IMR-90 (cell line): ENCODE data around the gene SLC6A6. TPM values are rescaled to one million over a fixed set of nuclear protein-coding genes. Genes with fewer than 3 reads are reported as not detected.

ENCODE experiments used
- ATAC-seq: fragments of 200-7000 bp; cut with Tn5 transposase; 2 replicates; pipeline ENCODE4 v1.9.1; 2020; ENCODE audit warnings: low read depth, mild to moderate bottlenecking, moderate library complexity
- BruUV-seq: library from RNA; stranded (reverse); fragments of 400-500 nt; replicated peaks from 2 replicates; lab custom pipeline; 2021; lab: Mats Ljungman, UMichigan
- CTCF ChIA-PET: fragments of 300-600 bp; formaldehyde crosslinking; extraction: SDS; loops from one replicate; lab custom pipeline; 2021; ENCODE audit warnings: antibody characterized with exemption; lab: Yijun Ruan, JAX
- POLR2A ChIA-PET: fragments of 300-600 bp; sonication (Branson Sonifier 250); formaldehyde crosslinking; loops from one replicate; lab custom pipeline; 2022; ENCODE audit warnings: antibody characterized with exemption; ENCODE audit not compliant: unreplicated experiment; lab: Charles Lee
- DNase-seq: peaks from one replicate; pipeline ENCODE4 v3.0.0; 2013
- H2AFZ ChIP-seq: replicated peaks from 2 replicates; pipeline ENCODE3; 2013; ENCODE audit warnings: low read length, mild to moderate bottlenecking; ENCODE audit not compliant: poor library complexity
- H2AK5ac ChIP-seq: 2 replicates; pipeline ENCODE4 v1.6.1; 2013; ENCODE audit warnings: low read depth, low read length, inconsistent platforms
- H2AK9ac ChIP-seq: replicated peaks from 2 replicates; pipeline ENCODE3; 2013; ENCODE audit warnings: mild to moderate bottlenecking, low read depth, low read length, moderate library complexity; ENCODE audit not compliant: poor library complexity
- H2BK120ac ChIP-seq: 2 replicates; pipeline ENCODE4 v1.6.1; 2013; ENCODE audit warnings: low read depth, low read length, inconsistent platforms
- H2BK15ac ChIP-seq: 3 replicates; pipeline ENCODE4 v1.6.1; 2013; ENCODE audit warnings: low read depth, low read length, inconsistent platforms
- H2BK20ac ChIP-seq: 2 replicates; pipeline ENCODE4 v1.6.1; 2013; ENCODE audit warnings: low read depth, mild to moderate bottlenecking, inconsistent platforms, low read length, moderate library complexity
- H2BK5ac ChIP-seq: 2 replicates; pipeline ENCODE4 v1.6.1; 2013; ENCODE audit warnings: mild to moderate bottlenecking, low read depth, low read length, inconsistent platforms; ENCODE audit not compliant: poor library complexity, severe bottlenecking
- H3K14ac ChIP-seq: replicated peaks from 2 replicates; pipeline ENCODE4 v1.6.1; 2013; ENCODE audit warnings: low read depth, low read length, inconsistent platforms
- H3K18ac ChIP-seq: 2 replicates; pipeline ENCODE4 v1.6.1; 2013; ENCODE audit warnings: low read depth, low read length, control low read depth
- H3K23ac ChIP-seq: 2 replicates; pipeline ENCODE4 v1.6.1; 2013; ENCODE audit warnings: low read depth, low read length, inconsistent platforms
- H3K27ac ChIP-seq: 2 replicates; pipeline ENCODE4 v1.5.1; 2013; ENCODE audit warnings: mild to moderate bottlenecking, control low read depth, low read length; ENCODE audit not compliant: insufficient read depth
- H3K27me3 ChIP-seq: 2 replicates; pipeline ENCODE4 v1.6.1; 2013; ENCODE audit warnings: low read length; ENCODE audit not compliant: control insufficient read depth, insufficient read depth
- H3K36me3 ChIP-seq: 2 replicates; pipeline ENCODE4 v1.6.1; 2013; ENCODE audit warnings: low read length, mixed read lengths; ENCODE audit not compliant: control insufficient read depth, insufficient read depth
- H3K4ac ChIP-seq: 2 replicates; pipeline ENCODE4 v1.6.1; 2013; ENCODE audit warnings: low read depth, low read length, inconsistent platforms
- H3K4me1 ChIP-seq: 2 replicates; pipeline ENCODE4 v1.6.1; 2013; ENCODE audit warnings: low read length, mixed read lengths; ENCODE audit not compliant: control insufficient read depth, insufficient read depth
- H3K4me2 ChIP-seq: 2 replicates; pipeline ENCODE4 v1.6.1; 2013; ENCODE audit warnings: low read depth, mild to moderate bottlenecking, control low read depth, low read length, moderate library complexity
- H3K4me3 ChIP-seq: 2 replicates; pipeline ENCODE4 v1.5.1; 2013; ENCODE audit warnings: low read depth, mild to moderate bottlenecking, control low read depth, low read length, moderate library complexity; ENCODE audit not compliant: insufficient read depth
- H3K56ac ChIP-seq: 2 replicates; pipeline ENCODE4 v1.6.1; 2013; ENCODE audit warnings: low read length, inconsistent platforms; ENCODE audit not compliant: insufficient read depth; ENCODE audit errors: extremely low read depth
- H3K79me1 ChIP-seq, 2 experiments: 2 replicates each; pipeline ENCODE4 v1.6.1; 2013; ENCODE audit warnings: low read length in 2 of 2, inconsistent platforms in 1 of 2, low read depth in 1 of 2
- H3K9ac ChIP-seq: 2 replicates; pipeline ENCODE4 v1.6.1; 2013; ENCODE audit warnings: low read depth, low read length, control low read depth
- H3K9me1 ChIP-seq: 2 replicates; pipeline ENCODE4 v1.6.1; 2013; ENCODE audit warnings: low read length, inconsistent platforms; ENCODE audit not compliant: insufficient read depth
- H3K9me3 ChIP-seq: 2 replicates; pipeline ENCODE4 v1.6.1; 2013; ENCODE audit warnings: low read length; ENCODE audit not compliant: control insufficient read depth, insufficient read depth
- H4K20me1 ChIP-seq: 2 replicates; pipeline ENCODE4 v1.6.1; 2013; ENCODE audit warnings: low read length, inconsistent platforms; ENCODE audit not compliant: insufficient read depth
- H4K5ac ChIP-seq: 2 replicates; pipeline ENCODE4 v1.6.1; 2013; ENCODE audit warnings: mild to moderate bottlenecking, low read depth, low read length, control low read depth
- H4K8ac ChIP-seq, 2 experiments: 2 replicates each; pipeline ENCODE4 v1.6.1; 2013; ENCODE audit warnings: low read depth in 2 of 2, low read length in 2 of 2, control low read depth in 1 of 2, inconsistent platforms in 1 of 2
- H4K91ac ChIP-seq: 2 replicates; pipeline ENCODE4 v1.6.1; 2013; ENCODE audit warnings: low read depth, low read length, inconsistent platforms; ENCODE audit not compliant: insufficient read depth
- CEBPB ChIP-seq: IDR thresholded peaks from 2 replicates; pipeline ENCODE4 v1.6.1; 2012; ENCODE audit warnings: low read depth, low read length, improper control_type of control experiment
- FOS ChIP-seq: fragments of 150-350 bp; IDR thresholded peaks from 2 replicates; pipeline ENCODE4 v1.6.1; 2016; ENCODE audit warnings: low read depth, low read length
- MXI1 ChIP-seq: IDR thresholded peaks from 2 replicates; pipeline ENCODE4 v1.6.1; 2012; ENCODE audit warnings: low read depth, mild to moderate bottlenecking, low read length, moderate library complexity, borderline replicate concordance
- SMC3 ChIP-seq: fragments of 150-350 bp; IDR thresholded peaks from 2 replicates; pipeline ENCODE4 v1.6.1; 2016; ENCODE audit warnings: low read depth, mild to moderate bottlenecking, antibody characterized with exemption, low read length, moderate library complexity
- WGBS, 2 experiments: methylation state at CpG; one replicate each; pipeline versions ENCODE4 v1.1.5 to v1.1.7; 2013; ENCODE audit warnings: missing lambda C conversion rate in 2 of 2; ENCODE audit not compliant: insufficient read length in 1 of 2; ENCODE audit errors: extremely low coverage in 2 of 2; 5-methylcytosine and 5-hydroxymethylcytosine counted together
- dilution Hi-C: fragments of 300-500 bp; cut with HindIII; formaldehyde crosslinking; loops from one replicate; pipeline ENCODE4 v1.14.3; 2018; ENCODE audit warnings: low sequenced_read_pairs; ENCODE audit not compliant: unreplicated experiment
- in situ Hi-C: fragments of 300-500 bp; cut with MboI; formaldehyde crosslinking; loops from 3 replicates; pipeline ENCODE4 v1.14.3; 2019; ENCODE audit warnings: low sequenced_read_pairs, inconsistent platforms, mixed read lengths
- intact Hi-C: fragments of 100-400 bp; cut with micrococcal nuclease; formaldehyde crosslinking; loops from 2 replicates; pipeline ENCODE4 v1.10.0; 2022
- polyA plus RNA-seq, 3 experiments: library from polyadenylated mRNA; depleted of rRNA; stranded (reverse); fragments of >200 nt; gene quantifications; 2 replicates each; pipeline ENCODE4 v1.2.3, GENCODE V29; 2012; ENCODE audit warnings: low replicate concordance in 1 of 3
- total RNA-seq: library from RNA; depleted of rRNA; stranded (reverse); fragments of >200 nt; gene quantifications from 2 replicates; pipeline ENCODE4 v1.2.3, GENCODE V29; 2012
- TF ChIP-seq, protein P1 (sequence below): fragments of 150-350 bp; IDR thresholded peaks from 2 replicates; pipeline ENCODE4 v1.6.1; 2017; ENCODE audit warnings: mild to moderate bottlenecking, antibody characterized with exemption, low read length, low read depth

The SLC6A6 gene
- total and polyA plus RNA-seq, 2 of the 4 experiments (the other 2 are of a cell fraction): 29.9 to 39.4 TPM

DNA sequence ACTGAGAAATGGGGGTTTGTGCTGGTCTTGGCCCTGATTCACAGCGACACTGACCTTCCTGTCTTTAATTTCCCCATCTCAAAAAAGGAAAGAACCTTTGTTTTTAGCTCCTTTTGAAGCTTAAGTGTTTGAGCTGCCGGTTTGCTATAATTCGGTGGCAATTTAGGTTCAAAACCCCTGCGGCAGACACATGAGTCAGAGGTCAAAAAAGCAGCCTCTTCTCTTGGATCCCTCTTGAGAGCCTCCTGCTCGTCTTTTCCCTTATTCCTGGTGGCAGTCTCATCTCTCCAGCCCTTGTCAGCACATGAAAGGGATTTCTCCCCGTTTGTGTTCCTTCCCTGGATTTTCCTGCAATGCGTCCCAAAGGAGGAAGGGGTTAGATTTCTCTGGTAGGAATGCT lies 73.2 kb downstream of the SLC6A6 start:
- DNase-seq: no peak
- H3K27ac ChIP-seq: no peak overlapping the region
- H2BK120ac ChIP-seq: no peak overlapping the region
- peaks cover 30% of the 10 kb centered on the region for H3K9me1 ChIP-seq
- BruUV-seq: no TSS peak
- intact Hi-C loops (no loop called here), dilution Hi-C loops (no loop called here), in situ Hi-C loops (no loop called here)
- peaks cover 0 to 11% of the 10 kb centered on the region in 2 experiments; a peak in 1 of 4 replicates for H3K79me1 ChIP-seq
- no peaks in the 10 kb centered on the region for H3K27me3 ChIP-seq
- H2BK15ac ChIP-seq: no peak overlapping the region
- H3K4me3 ChIP-seq: no peak overlapping the region
- H2BK5ac ChIP-seq: no peak overlapping the region
- ATAC-seq: no peak
- H4K5ac ChIP-seq: no peak overlapping the region
- H4K8ac ChIP-seq: no peak overlapping the region
- ChIA-PET CTCF (no interaction called here), POLR2A (interaction anchor here (0.6 kb wide), 1 partner anchor 350 kb away, joined by 4 read pairs; no protein-coding TSS in a partner anchor)
- no peak overlapping the region for H2BK20ac ChIP-seq
- 71% methylated on average over 3 of the region's 7 CpGs; no CpG with 5 or more reads in 1 of the 2 experiments for WGBS, 2 experiments
- no peak overlapping the region for H2AK5ac ChIP-seq
- H3K14ac ChIP-seq: no peak overlapping the region
- TF ChIP-seq CEBPB (no peak), MXI1 (no peak), SMC3 (no peak), FOS (no peak)
- TF ChIP-seq, protein P1, sequence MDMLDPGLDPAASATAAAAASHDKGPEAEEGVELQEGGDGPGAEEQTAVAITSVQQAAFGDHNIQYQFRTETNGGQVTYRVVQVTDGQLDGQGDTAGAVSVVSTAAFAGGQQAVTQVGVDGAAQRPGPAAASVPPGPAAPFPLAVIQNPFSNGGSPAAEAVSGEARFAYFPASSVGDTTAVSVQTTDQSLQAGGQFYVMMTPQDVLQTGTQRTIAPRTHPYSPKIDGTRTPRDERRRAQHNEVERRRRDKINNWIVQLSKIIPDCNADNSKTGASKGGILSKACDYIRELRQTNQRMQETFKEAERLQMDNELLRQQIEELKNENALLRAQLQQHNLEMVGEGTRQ: no peak
- H2AK9ac ChIP-seq: no peak overlapping the region
- H3K9me3 ChIP-seq: no peaks in the 10 kb centered on the region
- H3K18ac ChIP-seq: no peak overlapping the region
- no peak overlapping the region for H3K4me2 ChIP-seq
- H2AFZ ChIP-seq: no peak overlapping the region
- H3K36me3 ChIP-seq: peaks cover 61% of the 10 kb centered on the region
- H3K23ac ChIP-seq: no peak overlapping the region
- no peak overlapping the region for H3K4ac ChIP-seq
- no peak overlapping the region for H3K9ac ChIP-seq
- no peak overlapping the region for H3K56ac ChIP-seq
- no peak overlapping the region; the same call in 1 of the 2 replicates for H4K91ac ChIP-seq
- H4K20me1 ChIP-seq: no peaks in the 10 kb centered on the region
- peaks cover 15% of the 10 kb centered on the region for H3K4me1 ChIP-seq
